HG03196 (cell line): Measurements from ENCODE around the gene GSTO2.

Experiments used
- ATAC-seq: cut with Tn5 transposase; IDR thresholded peaks from one replicate; pipeline ENCODE4 v1.9.1; 2021; ENCODE audit not compliant: unreplicated experiment

The GSTO2 gene

DNA sequence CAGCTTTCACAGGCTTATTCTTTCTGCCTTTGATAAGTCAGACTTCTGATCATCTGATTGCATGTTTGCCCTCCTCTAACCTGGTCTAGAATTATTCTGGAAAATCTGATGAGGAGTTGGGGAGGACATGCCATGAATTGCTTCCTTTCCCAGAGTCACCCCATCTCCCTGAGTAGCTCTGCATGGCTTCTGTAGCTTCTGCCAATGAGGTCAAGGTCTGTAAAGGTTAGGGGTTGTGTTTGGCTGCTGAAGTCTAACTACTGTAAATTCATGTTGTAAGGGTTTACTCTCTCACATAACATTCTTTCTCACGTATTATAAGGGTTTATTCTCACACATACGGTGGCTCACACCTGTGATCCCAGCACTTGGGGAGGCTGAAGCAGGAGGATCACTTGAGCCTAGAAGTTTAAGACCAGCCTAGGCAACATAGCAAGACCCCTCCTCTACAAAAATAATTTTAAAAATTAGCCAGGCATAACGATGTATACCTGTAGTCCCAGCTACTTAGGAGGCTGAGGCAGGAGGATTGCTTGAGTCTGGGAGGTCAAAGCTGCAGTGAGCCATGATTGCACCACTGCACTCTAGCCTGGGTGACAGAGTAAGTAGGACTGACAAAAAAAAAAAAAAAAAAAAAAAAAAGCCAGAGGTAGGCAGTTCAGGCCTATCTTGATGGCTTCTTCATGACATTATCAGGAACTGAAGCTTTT lies 10.7 kb downstream of the GSTO2 start:
- ATAC-seq: no peak

DNA sequence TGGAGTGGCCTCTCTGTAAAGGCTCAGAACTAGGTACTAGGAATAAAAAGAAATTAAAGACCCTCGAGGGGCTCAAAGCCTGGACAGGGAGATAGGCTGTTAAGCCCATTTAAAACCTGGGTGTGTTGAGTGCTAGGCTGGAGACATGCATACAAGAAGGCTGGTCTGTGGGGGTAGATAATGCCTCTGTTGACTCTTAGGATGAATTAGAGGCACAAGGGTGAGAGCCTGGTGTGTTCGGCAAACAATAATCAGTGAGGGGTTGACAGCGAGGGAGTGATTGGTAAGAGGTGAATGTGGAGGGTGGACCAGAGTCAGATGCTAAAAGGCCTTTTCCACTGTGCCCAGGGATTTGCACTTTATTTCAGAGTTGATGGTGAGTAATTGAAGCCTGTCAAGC lies 12.7 kb downstream of the GSTO2 start:
- no peak for ATAC-seq

DNA sequence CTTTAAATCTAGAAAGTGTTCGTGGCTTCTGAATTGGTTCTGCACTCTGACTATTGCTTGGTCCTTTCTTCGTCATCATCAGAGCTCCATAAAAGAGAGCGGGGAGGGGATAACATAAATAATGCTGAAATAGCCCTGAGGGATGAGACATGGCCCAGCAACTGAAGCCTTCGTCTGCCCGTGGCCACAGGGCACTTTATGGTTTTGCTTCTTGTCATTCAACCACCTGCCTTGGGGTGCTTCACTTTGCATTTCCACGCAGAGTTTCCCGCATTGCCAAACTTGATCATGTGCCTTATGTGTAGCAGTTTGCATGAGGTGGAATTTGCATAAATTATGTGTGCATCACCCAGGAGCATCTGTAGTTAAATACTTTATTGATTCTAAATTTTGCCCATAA lies 15.9 kb downstream of the GSTO2 start:
- no peak for ATAC-seq

DNA sequence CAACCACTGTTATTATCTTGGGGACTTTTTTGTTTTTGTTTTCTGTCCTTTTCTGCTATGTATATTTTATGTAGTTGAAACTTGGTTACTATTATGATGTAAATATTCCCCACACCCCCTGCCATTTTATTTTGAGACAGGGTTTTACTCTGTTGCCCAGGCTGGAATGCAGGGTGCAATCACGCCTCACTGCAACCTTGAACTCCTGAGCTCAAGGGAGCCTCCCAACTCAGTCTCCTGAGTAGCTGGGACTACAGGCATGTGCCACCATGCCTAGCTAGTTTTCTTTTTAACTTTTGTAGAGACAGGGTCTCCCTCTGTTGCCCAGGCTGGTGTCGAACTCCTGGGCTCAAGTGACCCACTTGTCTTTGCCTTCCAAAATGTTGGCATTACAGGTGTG lies 18.0 kb downstream of the GSTO2 start:
- ATAC-seq: no peak

DNA sequence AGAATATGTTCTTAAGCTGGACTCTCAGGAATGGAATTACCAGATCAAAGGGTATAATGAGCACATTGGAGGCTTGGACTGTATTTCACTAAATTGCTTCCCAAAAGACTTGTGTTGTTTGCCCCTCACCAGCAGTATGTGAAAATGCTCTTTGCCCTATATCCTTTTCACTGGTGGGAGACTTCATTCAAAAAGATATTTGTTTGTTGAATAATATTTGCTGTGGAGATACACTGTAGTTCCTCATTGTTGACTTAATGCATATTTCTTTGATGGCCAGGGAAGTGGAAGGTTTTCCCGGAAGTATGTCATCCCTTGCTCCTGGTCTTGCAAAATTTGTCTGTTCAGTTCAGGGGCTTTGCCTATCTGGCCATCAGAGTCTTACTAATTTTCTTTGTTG lies 19.4 kb downstream of the GSTO2 start:
- no peak for ATAC-seq

DNA sequence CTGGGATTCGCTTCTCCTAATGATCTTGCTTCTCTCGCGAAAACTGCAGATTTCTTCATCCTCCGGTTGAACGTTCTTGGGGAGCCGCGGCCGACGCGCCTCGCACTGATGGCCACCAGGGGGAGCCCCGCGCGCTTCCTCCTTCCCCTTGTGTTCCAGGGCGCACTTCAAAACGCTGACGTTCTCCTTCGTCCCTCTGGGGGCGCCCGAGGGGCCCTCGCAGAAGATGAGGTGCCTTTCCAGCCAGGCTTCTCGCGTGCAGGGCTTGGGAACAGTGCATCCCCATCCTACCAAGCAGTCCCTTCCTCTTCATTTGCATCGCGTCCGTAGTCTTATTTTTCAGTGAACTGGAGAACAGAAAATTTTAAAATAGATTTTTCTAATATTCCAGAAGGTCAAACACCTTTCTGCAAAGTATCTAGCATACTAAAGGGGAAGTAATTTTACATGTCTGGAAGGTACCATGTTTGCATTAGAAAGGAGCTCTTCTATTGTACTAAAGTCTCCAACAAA lies 22.5 kb downstream of the GSTO2 start:
- ATAC-seq: peak; percentile 98

DNA sequence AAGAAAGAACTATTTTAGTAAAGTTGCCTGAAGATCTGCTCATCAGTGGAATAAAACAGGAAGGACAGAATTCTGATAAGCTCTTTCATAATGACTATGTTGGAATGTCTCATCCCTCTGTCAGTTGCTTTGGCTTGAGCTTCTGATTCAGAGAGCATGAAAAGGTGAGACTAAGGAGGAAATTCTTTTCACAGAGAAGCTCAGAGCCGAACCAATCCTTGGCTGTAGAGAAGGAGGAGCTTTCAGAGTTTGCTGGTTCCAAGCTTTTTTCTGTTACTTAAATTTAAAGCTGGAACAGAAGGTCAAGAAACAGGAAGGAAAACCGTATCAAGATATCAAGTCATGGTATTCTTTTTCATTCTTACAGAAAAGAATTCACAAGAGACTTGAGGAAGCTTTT lies 24.0 kb downstream of the GSTO2 start:
- no peak for ATAC-seq

DNA sequence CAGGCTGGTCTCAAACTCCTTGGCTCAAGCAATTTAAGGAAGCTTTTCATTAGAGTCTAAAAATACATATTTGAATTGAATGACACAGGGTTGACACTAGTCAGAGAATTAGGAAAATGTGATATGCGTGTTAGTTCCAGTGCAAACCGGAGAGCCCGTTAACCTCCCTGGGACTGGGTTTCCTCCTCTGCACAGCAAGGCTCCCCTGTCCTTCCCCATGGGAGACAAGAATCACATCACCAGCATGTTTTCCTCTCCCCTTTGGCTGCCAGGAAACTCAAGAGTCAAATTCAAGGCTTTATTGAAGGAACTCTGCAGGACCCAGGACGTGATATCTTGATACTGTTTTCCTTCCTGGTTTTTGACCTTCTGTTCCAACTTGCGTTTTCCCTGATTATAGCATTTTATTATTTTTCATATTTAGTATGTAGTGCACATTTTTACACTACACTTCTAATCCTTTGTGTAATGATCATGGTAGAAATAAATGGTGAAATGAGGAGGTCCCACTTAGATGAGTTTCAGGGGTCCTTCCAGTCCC lies 24.9 kb downstream of the GSTO2 start:
- ATAC-seq: no peak

DNA sequence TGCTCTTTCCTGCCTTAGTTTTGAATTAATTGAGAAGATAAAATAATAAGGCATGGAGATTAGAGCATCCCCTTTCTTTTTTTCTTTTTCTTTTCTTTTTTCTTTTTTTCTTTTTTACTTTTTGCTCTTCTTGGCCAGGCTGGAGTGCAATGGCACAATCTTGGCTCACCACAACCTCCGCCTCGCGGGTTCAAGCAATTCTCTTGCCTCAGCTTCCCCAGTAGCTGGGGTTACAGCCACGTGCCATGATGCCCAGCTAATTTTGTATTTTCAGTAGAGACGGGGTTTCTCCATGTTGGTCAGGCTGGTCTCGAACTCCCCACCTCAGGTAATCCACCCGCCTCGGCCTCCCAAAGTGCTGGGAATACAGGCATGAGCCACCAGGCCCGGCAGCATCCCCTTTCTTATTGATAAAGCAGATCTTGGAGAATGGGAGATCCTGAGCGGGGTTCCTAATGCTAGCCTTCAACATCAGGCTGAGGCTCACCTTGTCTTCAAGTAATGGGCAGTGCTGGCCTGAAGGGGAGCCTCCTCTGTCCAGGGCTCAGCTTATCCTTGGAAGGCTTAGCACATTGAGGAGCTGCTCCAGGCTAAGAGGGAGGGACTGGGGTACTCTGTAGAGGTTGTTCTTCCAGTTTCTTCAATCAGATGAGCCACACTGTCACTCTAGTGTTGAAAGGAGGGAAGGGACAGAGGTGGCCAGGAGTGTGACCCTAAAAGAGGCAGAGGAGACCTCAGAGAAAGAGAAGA lies 27.9 kb downstream of the GSTO2 start:
- no peak for ATAC-seq

DNA sequence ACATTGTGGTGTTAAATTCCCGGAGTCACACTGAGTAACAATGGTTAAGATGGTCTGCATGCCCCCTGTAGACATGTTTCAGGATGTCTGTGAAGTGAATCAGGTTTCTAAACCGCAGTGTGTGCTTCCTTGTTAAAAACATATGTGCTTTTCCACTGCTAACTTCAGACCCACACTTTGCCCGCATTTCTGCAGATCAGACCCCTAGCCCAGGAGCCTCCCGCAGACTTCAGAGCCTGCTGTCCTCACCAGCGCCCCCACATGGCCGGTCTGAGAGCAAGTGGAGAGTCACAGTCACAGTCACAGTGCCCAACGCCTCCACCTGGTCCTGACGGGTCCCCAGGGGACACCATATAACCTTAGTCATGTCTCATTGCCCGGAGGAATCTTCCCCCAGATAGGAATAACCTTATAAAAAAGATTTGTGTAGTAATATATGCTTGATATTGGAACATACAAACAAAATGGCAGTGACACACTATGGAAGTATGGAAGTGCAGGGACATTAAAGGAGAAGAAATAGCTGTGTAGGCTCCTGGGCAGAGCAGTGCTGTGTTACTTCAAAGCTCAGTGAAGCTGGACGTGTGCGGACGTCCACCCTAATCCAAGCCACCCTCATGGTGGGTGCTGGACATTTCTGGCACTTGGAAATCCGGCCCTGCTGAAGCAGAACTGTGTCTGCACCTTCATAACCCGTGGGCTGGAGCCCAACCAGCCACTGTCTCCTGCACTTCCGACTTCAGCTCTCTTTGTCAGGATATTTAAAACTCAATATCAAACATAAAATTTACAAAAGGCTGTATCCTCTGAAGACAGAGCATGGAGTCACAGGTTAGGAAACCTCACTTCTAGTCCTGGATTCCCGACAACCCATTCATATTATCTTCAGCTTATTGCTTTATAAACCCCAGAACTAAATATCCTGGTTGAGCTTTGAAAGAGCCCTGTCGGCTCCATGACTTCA lies 29.0 kb downstream of the GSTO2 start:
- ATAC-seq: no peak

DNA sequence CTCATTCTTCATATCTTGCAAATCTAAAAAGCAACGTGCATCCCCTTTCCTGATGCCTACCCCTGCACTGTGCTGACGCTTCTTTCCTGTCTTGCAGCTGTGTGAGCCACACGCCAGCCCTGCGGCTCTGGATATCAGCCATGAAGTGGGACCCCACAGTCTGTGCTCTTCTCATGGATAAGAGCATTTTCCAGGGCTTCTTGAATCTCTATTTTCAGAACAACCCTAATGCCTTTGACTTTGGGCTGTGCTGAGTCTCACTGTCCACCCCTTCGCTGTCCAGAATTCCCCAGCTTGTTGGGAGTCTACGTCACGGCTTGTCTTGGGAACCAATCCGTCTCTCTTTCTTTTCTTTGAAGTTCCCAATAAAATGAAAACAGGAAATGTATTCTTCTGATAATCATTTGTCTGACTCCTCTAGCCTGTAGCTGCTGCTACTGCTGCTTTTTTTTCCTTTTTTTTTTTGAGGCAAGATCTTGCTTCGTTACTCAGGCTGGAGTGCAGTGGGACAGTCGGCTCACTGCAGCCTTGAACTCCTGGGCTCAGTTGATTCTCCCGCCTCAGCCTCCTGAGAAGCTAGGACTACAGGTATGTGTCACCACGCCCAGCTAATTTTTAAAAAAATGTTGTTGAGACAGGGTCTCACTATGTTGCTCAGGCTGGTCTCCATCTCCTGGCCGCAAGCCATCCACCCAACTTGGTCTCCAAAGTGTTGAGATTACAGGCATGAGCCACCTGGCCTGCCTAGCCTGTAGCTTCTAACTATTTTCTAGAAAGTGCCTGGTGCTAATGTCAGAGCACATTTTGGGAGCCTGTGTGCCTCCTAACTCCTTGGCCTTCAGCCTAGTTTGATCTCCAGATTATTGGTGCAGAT lies 30.3 kb downstream of the GSTO2 start:
- ATAC-seq: no peak

DNA sequence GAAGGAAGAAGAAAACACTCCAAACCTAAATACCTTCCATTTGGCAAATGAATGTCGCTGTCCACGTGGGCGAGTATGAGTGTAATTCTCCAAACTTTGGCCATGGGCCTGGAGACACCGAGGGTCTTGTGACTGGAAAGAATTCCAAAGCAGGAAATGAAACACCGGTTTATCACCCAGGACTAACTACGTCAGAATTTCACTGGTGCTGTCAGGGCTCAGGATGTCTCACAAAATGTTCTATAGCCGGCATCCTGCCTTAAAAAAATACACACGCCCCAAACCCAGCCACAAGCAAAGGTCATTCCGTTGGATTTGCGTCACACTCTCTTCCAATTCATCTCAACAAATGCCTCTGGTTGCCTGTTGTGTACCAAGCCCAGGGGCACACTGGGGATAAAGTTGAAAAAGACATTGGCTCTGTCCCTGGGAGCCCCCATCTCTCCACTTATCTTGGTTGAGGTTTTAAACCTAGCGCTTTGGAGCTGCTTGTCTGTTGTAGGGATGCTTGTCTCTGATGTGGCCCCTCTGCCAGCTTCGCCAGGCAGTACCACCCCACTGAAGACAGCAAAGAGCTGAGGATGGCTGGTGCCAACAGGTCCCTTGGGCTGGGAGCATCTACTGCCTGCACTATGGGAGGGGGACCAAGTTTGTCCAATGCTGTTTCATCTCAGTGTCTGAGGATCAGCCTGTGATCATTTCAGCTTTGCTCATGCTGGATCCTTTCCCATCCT lies 31.2 kb downstream of the GSTO2 start:
- no peak for ATAC-seq

DNA sequence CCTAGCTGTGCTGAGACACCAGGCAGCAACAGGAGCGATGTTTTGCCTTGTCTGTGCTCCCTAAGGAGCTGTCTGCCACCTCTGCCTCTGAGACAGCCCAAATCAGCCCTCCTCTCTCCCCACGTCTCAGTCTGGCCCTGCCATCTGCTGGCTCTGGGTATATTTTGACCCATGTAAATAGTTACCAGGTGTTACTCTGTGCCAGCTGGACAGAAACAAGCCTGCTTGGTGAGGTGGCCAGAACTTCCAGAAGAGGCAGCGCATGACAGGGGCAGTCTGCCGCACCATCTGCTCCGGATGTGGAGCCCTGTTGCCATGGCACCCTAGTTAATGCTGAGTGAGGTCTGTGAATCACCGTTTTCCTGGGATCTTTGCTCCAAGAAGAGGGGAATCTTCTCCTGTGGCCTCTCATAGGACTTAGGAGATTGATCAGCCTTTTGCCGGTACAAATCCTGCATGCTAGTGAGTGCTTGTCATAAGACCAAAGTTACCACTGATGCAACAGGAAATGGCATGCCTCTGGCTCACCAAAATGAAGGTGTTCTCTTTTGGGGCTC lies 31.8 kb downstream of the GSTO2 start:
- no peak for ATAC-seq

DNA sequence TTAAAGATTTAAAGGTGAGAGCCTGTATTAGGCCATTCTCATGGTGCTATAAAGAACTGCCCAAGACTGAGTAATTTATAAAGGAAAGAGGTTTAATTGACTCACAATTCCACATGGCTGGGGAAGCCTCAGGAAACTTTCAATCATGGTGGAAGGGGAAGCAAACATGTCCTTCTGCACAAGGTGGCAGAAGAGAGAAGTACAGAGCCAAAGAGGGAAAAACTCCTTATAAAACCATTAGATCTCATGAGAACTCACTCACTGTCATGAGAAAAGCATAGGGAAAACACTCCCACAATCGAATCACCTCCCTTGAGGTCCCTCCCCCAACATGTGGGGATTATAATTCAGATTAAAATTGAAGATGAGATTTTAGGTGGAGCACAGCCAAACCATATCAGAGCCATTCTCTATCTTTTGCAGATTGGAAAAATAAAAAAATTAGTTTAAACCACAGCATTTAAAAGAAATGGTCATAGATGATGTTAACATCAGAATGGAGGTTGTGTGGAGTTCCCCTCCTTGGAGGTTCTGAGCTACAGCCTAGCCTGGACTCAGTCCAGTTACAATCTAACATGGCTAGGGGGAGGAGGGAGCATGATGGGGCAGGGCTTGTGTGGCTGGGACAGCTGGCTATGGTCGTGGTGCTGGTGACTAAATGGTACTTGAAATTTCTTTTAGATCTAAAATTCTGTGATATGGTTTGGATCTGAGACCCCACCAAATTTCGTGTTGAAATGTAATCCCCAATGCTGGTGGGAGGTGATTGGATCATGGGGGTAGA lies 33.1 kb downstream of the GSTO2 start:
- ATAC-seq: no peak

DNA sequence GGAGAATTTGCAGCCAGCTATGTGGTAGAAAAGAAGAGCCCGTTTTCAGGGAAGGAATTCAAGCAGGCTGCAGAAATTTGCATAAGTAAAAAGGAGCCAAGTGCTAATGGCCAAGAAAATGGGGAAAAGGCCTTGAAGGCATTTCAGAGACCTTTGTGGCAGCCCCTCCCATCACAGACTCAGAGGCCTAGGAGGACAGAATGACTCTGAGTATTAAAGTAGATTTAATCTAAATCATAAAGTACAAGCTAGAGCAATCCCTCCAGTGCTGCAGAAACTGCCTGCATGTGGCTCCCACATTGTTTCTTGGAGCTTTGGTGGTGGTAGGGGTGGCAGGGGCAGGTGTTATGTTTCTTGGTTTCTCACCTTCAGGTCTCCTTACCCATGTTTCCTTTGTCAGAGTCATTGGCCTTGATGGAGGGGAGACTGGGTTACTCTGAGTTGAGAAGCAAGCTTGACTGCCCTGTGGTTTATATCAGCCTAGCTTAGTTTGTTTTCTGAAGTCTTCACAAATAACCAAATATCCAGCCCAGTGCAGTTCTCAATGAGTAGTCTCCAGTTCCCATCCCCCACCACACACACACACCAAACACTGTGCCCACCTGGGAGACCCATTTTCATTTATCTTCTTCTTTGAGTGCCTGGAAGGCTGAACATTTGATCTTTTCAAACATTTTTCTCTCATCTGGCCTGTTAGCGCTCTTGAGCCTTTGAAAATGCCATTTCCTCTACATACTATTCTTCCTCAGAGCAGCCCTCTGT lies 34.8 kb downstream of the GSTO2 start:
- ATAC-seq: no peak

DNA sequence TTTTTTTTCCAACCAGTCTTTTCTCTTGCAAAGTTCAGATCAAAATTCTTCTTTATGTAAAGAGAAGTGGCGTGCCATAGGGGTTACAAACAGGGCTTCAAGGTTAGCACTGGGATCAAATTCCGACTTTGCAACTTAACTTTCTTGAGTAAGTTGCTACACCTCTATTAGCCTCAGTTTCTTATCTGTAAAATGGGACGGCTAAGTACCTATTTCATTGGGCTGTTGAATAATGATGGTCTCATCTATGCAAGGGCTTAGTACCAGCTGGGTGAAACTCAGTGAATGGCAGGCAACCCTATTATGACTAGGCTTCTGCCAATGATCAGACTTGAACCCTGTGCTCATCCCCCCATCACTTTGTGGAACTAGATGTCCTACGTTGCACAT lies 35.4 kb downstream of the GSTO2 start:
- no peak for ATAC-seq

DNA sequence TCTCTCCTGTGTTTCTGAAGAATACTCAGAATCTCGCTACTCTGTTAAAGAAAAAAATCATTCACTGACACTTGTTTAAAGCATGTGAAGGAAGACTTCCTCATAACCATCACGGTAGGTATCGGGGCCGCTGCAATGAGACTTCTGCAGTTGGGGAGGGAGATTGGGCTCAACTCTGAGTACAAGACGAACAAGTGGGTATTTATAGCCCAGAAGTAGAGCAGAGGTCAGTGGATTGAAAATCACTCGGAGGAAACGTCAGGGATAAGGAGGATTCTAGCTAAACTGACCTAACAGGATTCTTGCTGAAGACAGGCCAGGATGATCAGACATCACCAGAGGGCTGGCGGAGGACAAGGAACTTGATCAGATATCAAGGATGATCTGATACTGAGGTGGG lies 35.9 kb downstream of the GSTO2 start:
- no peak for ATAC-seq

DNA sequence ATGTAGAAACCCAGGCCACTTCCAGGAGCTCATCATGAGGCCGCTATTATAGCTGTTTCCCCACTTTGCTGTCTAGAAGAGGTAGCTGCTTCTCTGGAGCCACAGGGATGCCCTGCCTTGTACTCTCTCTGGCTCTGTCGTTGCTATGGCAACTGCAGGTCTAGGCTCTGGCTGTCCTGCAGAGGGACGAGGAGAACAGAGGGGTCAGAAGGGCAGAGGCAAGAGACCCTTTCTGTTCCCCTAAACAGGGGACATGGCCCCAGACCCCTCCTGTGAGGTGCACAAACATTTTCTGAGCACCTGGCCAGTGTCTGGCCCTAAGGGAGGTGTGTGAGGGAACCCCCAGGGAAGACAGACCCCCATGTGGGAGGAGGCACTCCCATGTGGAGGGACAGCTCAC lies 37.9 kb downstream of the GSTO2 start:
- ATAC-seq: no peak
